COLO668 (cell line): Measurements from ENCODE around the gene PPP2R3C.
"Not testable (repeated sequence)": the region's sequence is repeated elsewhere in the genome, so short reads cannot be mapped to it uniquely, and the experiment has no call there.

Experiments used
- DNase-seq: peaks from one replicate; lab custom pipeline; 2025; ENCODE audit not compliant: unreplicated experiment; lab: John Stamatoyannopoulos, UW

PPP2R3C gene

GRCh38 chr14:35133542-35134328 is 11.9 kb upstream of the PPP2R3C start:
- DNase-seq, result no peak

GRCh38 chr14:35124127-35124526 is 2.3 kb upstream of the PPP2R3C start:
- DNase-seq, result no peak

- DNase-seq, result no peak
Observed at GRCh38 chr14:35123388-35123703, 1.6 kb upstream of the PPP2R3C start.

- DNase-seq, result peak; percentile 57
Observed at GRCh38 chr14:35122696-35123387, 1.1 kb upstream of the PPP2R3C start.

- no peak for DNase-seq
Observed at GRCh38 chr14:35121026-35121886, 534 bp downstream of the PPP2R3C start.

- DNase-seq, result no peak
Observed at GRCh38 chr14:35117112-35117511, 4.7 kb downstream of the PPP2R3C start.

GRCh38 chr14:35116242-35116641 is 5.5 kb downstream of the PPP2R3C start:
- DNase-seq, result no peak

GRCh38 chr14:35114036-35114435 is 7.8 kb downstream of the PPP2R3C start:
- no peak for DNase-seq

- DNase-seq, result no peak
Observed at GRCh38 chr14:35113308-35113950, 8.4 kb downstream of the PPP2R3C start.

GRCh38 chr14:35112641-35113040 is 9.1 kb downstream of the PPP2R3C start:
- no peak for DNase-seq

GRCh38 chr14:35107866-35108265 is 13.9 kb downstream of the PPP2R3C start:
- no peak for DNase-seq

- DNase-seq, result not testable (repeated sequence)
Observed at GRCh38 chr14:35094645-35095044, 27.1 kb downstream of the PPP2R3C start.

GRCh38 chr14:35088514-35088913 is 33.3 kb downstream of the PPP2R3C start:
- DNase-seq, result no peak

- no peak for DNase-seq
Observed at GRCh38 chr14:35085441-35085840, 36.3 kb downstream of the PPP2R3C start.

- DNase-seq, result no peak
Observed at GRCh38 chr14:35083530-35084150, 38.1 kb downstream of the PPP2R3C start.

GRCh38 chr14:35079742-35080141 is 42.0 kb downstream of the PPP2R3C start:
- DNase-seq, result no peak

- DNase-seq, result no peak
Observed at GRCh38 chr14:35078082-35078481, 43.7 kb downstream of the PPP2R3C start.

- no peak for DNase-seq
Observed at GRCh38 chr14:35073486-35073885, 48.3 kb downstream of the PPP2R3C start.

GRCh38 chr14:35072226-35072625 is 49.6 kb downstream of the PPP2R3C start:
- DNase-seq, result no peak

- no peak for DNase-seq
Observed at GRCh38 chr14:35068238-35069012, 53.4 kb downstream of the PPP2R3C start.
